Measurements from ENCODE around the gene IDI1.

The IDI1 gene

GRCh38 chr10:1045415-1045814 is 3.5 kb downstream of the IDI1 start:
- Histone ChIP-seq H2AK5ac (ENCODE audit: low read length) (no peak overlapping the region), H3K27ac (ENCODE audit: low read depth, low read length) (no peak overlapping the region), H3K4me3 (ENCODE audit: low read length) (no peak overlapping the region), H4K5ac (ENCODE audit: low read length) (no peak overlapping the region), H3K18ac (ENCODE audit: low read length) (no peak overlapping the region), H3K79me2 (ENCODE audit: control insufficient read depth, insufficient read depth, low read length) (peaks cover 40% of the 10 kb centered on the region), H3K36me3 (ENCODE audit: control insufficient read depth, insufficient read depth, low read length) (peaks cover 8% of the 10 kb centered on the region), H4K8ac (ENCODE audit: low read depth, low read length) (no peak overlapping the region), H3K23ac (ENCODE audit: low read length) (no peak overlapping the region), H3K56ac (ENCODE audit: low read length) (no peak overlapping the region), H2BK15ac (replicated peaks; ENCODE audit: low read depth) (no peak overlapping the region), H3K4ac (ENCODE audit: low read depth, low read length) (no peak overlapping the region), H2BK120ac (ENCODE audit: low read depth, low read length) (no peak overlapping the region), H3K79me1 (ENCODE audit: low read length) (peaks cover 15% of the 10 kb centered on the region), H3K9ac (ENCODE audit: low read length) (no peak overlapping the region), H3K4me2 (ENCODE audit: low read length) (no peak overlapping the region), H2BK5ac (ENCODE audit: low read length) (no peak overlapping the region), H3K4me1 (ENCODE audit: control insufficient read depth, low read depth, low read length) (peaks cover 7% of the 10 kb centered on the region), H3K27me3 (ENCODE audit: insufficient read depth, low read length, poor library complexity) (no peaks in the 10 kb centered on the region)
- no CpG with 5 or more reads among the region's 6 CpGs for WGBS (ENCODE audit: extremely low coverage, insufficient coverage, low lambda C conversion rate)
- no peak for DNase-seq

- no peak overlapping the region for H3K4me3 ChIP-seq (ENCODE audit: low read length)
- peak overlapping the region; percentile 20 for H3K4me2 ChIP-seq (ENCODE audit: low read length)
- WGBS (ENCODE audit: extremely low coverage, insufficient coverage, low lambda C conversion rate) = no CpG with 5 or more reads among the region's 4 CpGs
- H3K56ac ChIP-seq (ENCODE audit: low read length) = peak overlapping the region; percentile 17
- H2BK15ac ChIP-seq (replicated peaks; ENCODE audit: low read depth) = no peak overlapping the region
- DNase-seq = no peak
- H3K18ac ChIP-seq (ENCODE audit: low read length) = no peak overlapping the region
- H3K4ac ChIP-seq (ENCODE audit: low read depth, low read length) = no peak overlapping the region
- H3K9ac ChIP-seq (ENCODE audit: low read length) = peak overlapping the region; percentile 22
- H2BK120ac ChIP-seq (ENCODE audit: low read depth, low read length) = no peak overlapping the region
- H3K79me2 ChIP-seq (ENCODE audit: control insufficient read depth, insufficient read depth, low read length) = peaks cover 39% of the 10 kb centered on the region
- H3K27ac ChIP-seq (ENCODE audit: low read depth, low read length) = no peak overlapping the region
- H3K27me3 ChIP-seq (ENCODE audit: insufficient read depth, low read length, poor library complexity) = no peaks in the 10 kb centered on the region
- H3K4me1 ChIP-seq (ENCODE audit: control insufficient read depth, low read depth, low read length) = peaks cover 7% of the 10 kb centered on the region
- no peak overlapping the region for H4K8ac ChIP-seq (ENCODE audit: low read depth, low read length)
- no peak overlapping the region for H2AK5ac ChIP-seq (ENCODE audit: low read length)
- H3K36me3 ChIP-seq (ENCODE audit: control insufficient read depth, insufficient read depth, low read length) = peaks cover 8% of the 10 kb centered on the region
- H3K79me1 ChIP-seq (ENCODE audit: low read length) = peaks cover 15% of the 10 kb centered on the region
- H4K5ac ChIP-seq (ENCODE audit: low read length) = no peak overlapping the region
- no peak overlapping the region for H2BK5ac ChIP-seq (ENCODE audit: low read length)
- no peak overlapping the region for H3K23ac ChIP-seq (ENCODE audit: low read length)
Measured at GRCh38 chr10:1044964-1045363, 4.0 kb downstream of the IDI1 start.

GRCh38 chr10:1044146-1044545 is 4.8 kb downstream of the IDI1 start:
- no peak overlapping the region for H3K4me2 ChIP-seq (ENCODE audit: low read length)
- no peaks in the 10 kb centered on the region for H3K27me3 ChIP-seq (ENCODE audit: insufficient read depth, low read length, poor library complexity)
- no peak overlapping the region for H3K56ac ChIP-seq (ENCODE audit: low read length)
- no peak overlapping the region for H3K18ac ChIP-seq (ENCODE audit: low read length)
- peaks cover 9% of the 10 kb centered on the region for H3K36me3 ChIP-seq (ENCODE audit: control insufficient read depth, insufficient read depth, low read length)
- H4K8ac ChIP-seq (ENCODE audit: low read depth, low read length) = no peak overlapping the region
- H3K79me2 ChIP-seq (ENCODE audit: control insufficient read depth, insufficient read depth, low read length) = peaks cover 39% of the 10 kb centered on the region
- H2BK15ac ChIP-seq (replicated peaks; ENCODE audit: low read depth) = no peak overlapping the region
- peak overlapping the region; percentile 27 for H3K9ac ChIP-seq (ENCODE audit: low read length)
- H3K79me1 ChIP-seq (ENCODE audit: low read length) = peaks cover 15% of the 10 kb centered on the region
- no peak overlapping the region for H3K4ac ChIP-seq (ENCODE audit: low read depth, low read length)
- no peak overlapping the region for H2AK5ac ChIP-seq (ENCODE audit: low read length)
- H3K23ac ChIP-seq (ENCODE audit: low read length) = no peak overlapping the region
- DNase-seq = no peak
- H3K4me1 ChIP-seq (ENCODE audit: control insufficient read depth, low read depth, low read length) = peaks cover 7% of the 10 kb centered on the region
- H4K5ac ChIP-seq (ENCODE audit: low read length) = no peak overlapping the region
- H2BK120ac ChIP-seq (ENCODE audit: low read depth, low read length) = no peak overlapping the region
- no peak overlapping the region for H2BK5ac ChIP-seq (ENCODE audit: low read length)
- no peak overlapping the region for H3K4me3 ChIP-seq (ENCODE audit: low read length)
- WGBS (ENCODE audit: extremely low coverage, insufficient coverage, low lambda C conversion rate) = no CpG with 5 or more reads among the region's 4 CpGs
- H3K27ac ChIP-seq (ENCODE audit: low read depth, low read length) = no peak overlapping the region

GRCh38 chr10:1043532-1043995 is 5.4 kb downstream of the IDI1 start:
- H3K9ac ChIP-seq (ENCODE audit: low read length) = no peak overlapping the region
- H3K79me2 ChIP-seq (ENCODE audit: control insufficient read depth, insufficient read depth, low read length) = peaks cover 39% of the 10 kb centered on the region
- no peak overlapping the region for H4K5ac ChIP-seq (ENCODE audit: low read length)
- no peak overlapping the region for H2AK5ac ChIP-seq (ENCODE audit: low read length)
- WGBS (ENCODE audit: extremely low coverage, insufficient coverage, low lambda C conversion rate) = no CpG with 5 or more reads among the region's 12 CpGs
- no peak overlapping the region for H3K18ac ChIP-seq (ENCODE audit: low read length)
- H3K36me3 ChIP-seq (ENCODE audit: control insufficient read depth, insufficient read depth, low read length) = peaks cover 9% of the 10 kb centered on the region
- no peak overlapping the region for H3K4ac ChIP-seq (ENCODE audit: low read depth, low read length)
- no peak overlapping the region for H3K56ac ChIP-seq (ENCODE audit: low read length)
- H2BK15ac ChIP-seq (replicated peaks; ENCODE audit: low read depth) = no peak overlapping the region
- H2BK5ac ChIP-seq (ENCODE audit: low read length) = no peak overlapping the region
- H3K27ac ChIP-seq (ENCODE audit: low read depth, low read length) = no peak overlapping the region
- no peak overlapping the region for H4K8ac ChIP-seq (ENCODE audit: low read depth, low read length)
- no peak overlapping the region for H3K4me2 ChIP-seq (ENCODE audit: low read length)
- no peaks in the 10 kb centered on the region for H3K27me3 ChIP-seq (ENCODE audit: insufficient read depth, low read length, poor library complexity)
- no peak for DNase-seq
- H3K4me1 ChIP-seq (ENCODE audit: control insufficient read depth, low read depth, low read length) = peaks cover 7% of the 10 kb centered on the region
- H3K4me3 ChIP-seq (ENCODE audit: low read length) = no peak overlapping the region
- H3K79me1 ChIP-seq (ENCODE audit: low read length) = peaks cover 15% of the 10 kb centered on the region
- no peak overlapping the region for H3K23ac ChIP-seq (ENCODE audit: low read length)
- no peak overlapping the region for H2BK120ac ChIP-seq (ENCODE audit: low read depth, low read length)

DNA sequence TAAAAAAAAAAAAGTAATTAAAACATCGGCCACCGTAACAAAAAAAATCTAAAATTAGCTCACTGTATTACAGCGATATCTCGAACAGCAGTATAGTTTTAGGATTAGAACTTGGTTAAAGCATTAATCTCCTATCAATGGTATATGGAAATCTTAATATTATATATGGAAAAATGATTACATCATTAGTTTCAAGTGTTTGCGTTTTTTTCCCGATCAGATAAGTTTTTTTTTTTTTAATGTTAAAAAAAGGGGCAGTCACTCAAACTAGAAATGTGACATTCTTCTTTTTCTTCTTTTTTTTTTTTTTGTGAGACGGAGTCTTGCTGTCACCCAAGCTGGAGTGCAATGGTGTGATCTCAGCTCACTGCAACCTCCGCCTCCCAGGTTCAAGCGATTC is 7.4 kb downstream of the IDI1 start:
- H3K4me2 ChIP-seq (ENCODE audit: low read length) = no peak overlapping the region
- no peak overlapping the region for H2BK120ac ChIP-seq (ENCODE audit: low read depth, low read length)
- H3K27me3 ChIP-seq (ENCODE audit: insufficient read depth, low read length, poor library complexity) = no peaks in the 10 kb centered on the region
- no peak overlapping the region for H4K5ac ChIP-seq (ENCODE audit: low read length)
- H3K36me3 ChIP-seq (ENCODE audit: control insufficient read depth, insufficient read depth, low read length) = peaks cover 9% of the 10 kb centered on the region
- no peak overlapping the region for H3K4me3 ChIP-seq (ENCODE audit: low read length)
- H3K4me1 ChIP-seq (ENCODE audit: control insufficient read depth, low read depth, low read length) = peaks cover 7% of the 10 kb centered on the region
- H3K79me1 ChIP-seq (ENCODE audit: low read length) = peaks cover 13% of the 10 kb centered on the region
- no peak overlapping the region for H3K23ac ChIP-seq (ENCODE audit: low read length)
- H2BK5ac ChIP-seq (ENCODE audit: low read length) = no peak overlapping the region
- no peak overlapping the region for H3K56ac ChIP-seq (ENCODE audit: low read length)
- peaks cover 27% of the 10 kb centered on the region for H3K79me2 ChIP-seq (ENCODE audit: control insufficient read depth, insufficient read depth, low read length)
- H3K9ac ChIP-seq (ENCODE audit: low read length) = no peak overlapping the region
- no peak overlapping the region for H4K8ac ChIP-seq (ENCODE audit: low read depth, low read length)
- no peak for DNase-seq
- no peak overlapping the region for H2AK5ac ChIP-seq (ENCODE audit: low read length)
- no peak overlapping the region for H3K4ac ChIP-seq (ENCODE audit: low read depth, low read length)
- WGBS (ENCODE audit: extremely low coverage, insufficient coverage, low lambda C conversion rate) = no CpG with 5 or more reads among the region's 9 CpGs
- H3K18ac ChIP-seq (ENCODE audit: low read length) = no peak overlapping the region
- no peak overlapping the region for H2BK15ac ChIP-seq (replicated peaks; ENCODE audit: low read depth)
- H3K27ac ChIP-seq (ENCODE audit: low read depth, low read length) = no peak overlapping the region

- Histone ChIP-seq H3K4me1 (ENCODE audit: control insufficient read depth, low read depth, low read length) (peaks cover 6% of the 10 kb centered on the region), H3K27me3 (ENCODE audit: insufficient read depth, low read length, poor library complexity) (no peaks in the 10 kb centered on the region), H2AK5ac (ENCODE audit: low read length) (no peak overlapping the region), H3K27ac (ENCODE audit: low read depth, low read length) (no peak overlapping the region), H2BK15ac (replicated peaks; ENCODE audit: low read depth) (no peak overlapping the region), H3K23ac (ENCODE audit: low read length) (no peak overlapping the region), H2BK5ac (ENCODE audit: low read length) (no peak overlapping the region), H3K4me3 (ENCODE audit: low read length) (no peak overlapping the region), H4K8ac (ENCODE audit: low read depth, low read length) (no peak overlapping the region), H3K18ac (ENCODE audit: low read length) (no peak overlapping the region), H3K79me1 (ENCODE audit: low read length) (peaks cover 13% of the 10 kb centered on the region), H3K4me2 (ENCODE audit: low read length) (no peak overlapping the region), H3K56ac (ENCODE audit: low read length) (no peak overlapping the region), H3K79me2 (ENCODE audit: control insufficient read depth, insufficient read depth, low read length) (peaks cover 15% of the 10 kb centered on the region), H2BK120ac (ENCODE audit: low read depth, low read length) (no peak overlapping the region), H3K4ac (ENCODE audit: low read depth, low read length) (no peak overlapping the region), H3K9ac (ENCODE audit: low read length) (no peak overlapping the region), H4K5ac (ENCODE audit: low read length) (no peak overlapping the region), H3K36me3 (ENCODE audit: control insufficient read depth, insufficient read depth, low read length) (peaks cover 9% of the 10 kb centered on the region)
- DNase-seq = no peak
- no CpG with 5 or more reads among the region's 3 CpGs for WGBS (ENCODE audit: extremely low coverage, insufficient coverage, low lambda C conversion rate)
Measured at GRCh38 chr10:1040133-1040532, 8.8 kb downstream of the IDI1 start.
